ENCODE measurements around the gene UGT1A5.

- no peak for TF ChIP-seq RAD21 (IDR thresholded peaks at IDR 0.05; ENCODE audit: low read length)
- TF ChIP-seq, protein P1, sequence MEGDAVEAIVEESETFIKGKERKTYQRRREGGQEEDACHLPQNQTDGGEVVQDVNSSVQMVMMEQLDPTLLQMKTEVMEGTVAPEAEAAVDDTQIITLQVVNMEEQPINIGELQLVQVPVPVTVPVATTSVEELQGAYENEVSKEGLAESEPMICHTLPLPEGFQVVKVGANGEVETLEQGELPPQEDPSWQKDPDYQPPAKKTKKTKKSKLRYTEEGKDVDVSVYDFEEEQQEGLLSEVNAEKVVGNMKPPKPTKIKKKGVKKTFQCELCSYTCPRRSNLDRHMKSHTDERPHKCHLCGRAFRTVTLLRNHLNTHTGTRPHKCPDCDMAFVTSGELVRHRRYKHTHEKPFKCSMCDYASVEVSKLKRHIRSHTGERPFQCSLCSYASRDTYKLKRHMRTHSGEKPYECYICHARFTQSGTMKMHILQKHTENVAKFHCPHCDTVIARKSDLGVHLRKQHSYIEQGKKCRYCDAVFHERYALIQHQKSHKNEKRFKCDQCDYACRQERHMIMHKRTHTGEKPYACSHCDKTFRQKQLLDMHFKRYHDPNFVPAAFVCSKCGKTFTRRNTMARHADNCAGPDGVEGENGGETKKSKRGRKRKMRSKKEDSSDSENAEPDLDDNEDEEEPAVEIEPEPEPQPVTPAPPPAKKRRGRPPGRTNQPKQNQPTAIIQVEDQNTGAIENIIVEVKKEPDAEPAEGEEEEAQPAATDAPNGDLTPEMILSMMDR (IDR thresholded peaks at IDR 0.05): no peak
- TF ChIP-seq TCF12 (IDR thresholded peaks at IDR 0.05): no peak
- no peak for TF ChIP-seq TAF1 (IDR thresholded peaks at IDR 0.05; ENCODE audit: borderline replicate concordance, low read depth, low read length)
- TF ChIP-seq FOXM1 (IDR thresholded peaks at IDR 0.05; ENCODE audit: low read depth): no peak
- TF ChIP-seq TEAD4 (IDR thresholded peaks at IDR 0.05; ENCODE audit: borderline replicate concordance, insufficient read depth): no peak
- no peak for TF ChIP-seq NFIC (IDR thresholded peaks at IDR 0.05; ENCODE audit: borderline replicate concordance)
These were observed 10.5 kb upstream of the UGT1A5 start for GRCh38 chr2:233702238-233702637.
